ENCODE measurements around the gene ZNF436. TPM values are rescaled to one million over a fixed set of nuclear protein-coding genes. Genes with fewer than 3 reads are reported as not detected.

Gene ZNF436
- 10.7 and 18.5 TPM in 2 replicates for total RNA-seq (2011; cell fraction: chromatin; rRNA removed; ENCODE audit: low replicate concordance)
- 8.7 and 9.7 TPM in 2 replicates for total RNA-seq (2011; cell fraction: nucleolus; rRNA removed)
- total RNA-seq (2011; cell fraction: nucleoplasm; rRNA removed), result 11.4 and 13.0 TPM in 2 replicates
- total RNA-seq (2014; rRNA removed) (6.2 and 7.0 TPM in 2 replicates), total RNA-seq (2014; rRNA removed; fragmentation: Illumina TruSeq; extraction: Trizol) (8.3 and 9.4 TPM in 2 replicates), total RNA-seq (2015; rRNA removed; fragmentation: Illumina TruSeq; extraction: Trizol) (11.3 and 11.9 TPM in 2 replicates), total RNA-seq (2021) (6.9 and 7.4 TPM in 2 replicates), polyA plus RNA-seq (2011; rRNA removed) (8.0 and 9.7 TPM in 2 replicates), polyA plus RNA-seq (2014; fragmentation: Illumina TruSeq; extraction: Trizol) (6.8 and 7.3 TPM in 2 replicates), polyA plus RNA-seq (2014; fragmentation: Nextera tagmentation; extraction: Ambion mirVana) (1 to 10 TPM; 2.1 to 3.3 TPM), polyA plus RNA-seq (2014; rRNA removed) (3.8 and 4.5 TPM in 2 replicates), polyA minus RNA-seq (2011; rRNA and poly(A)+ RNA removed) (18.1 and 28.7 TPM in 2 replicates), Bru-seq, nascent RNA (percentile 77 among the genes with signal in this experiment), BruChase-seq, experiment 1, labeled RNA remaining after a 2-hour chase (percentile 76 among the genes with signal in this experiment), BruChase-seq, experiment 2, labeled RNA remaining after a 6-hour chase (percentile 78 among the genes with signal in this experiment)
- polyA plus RNA-seq (2011; cell fraction: cytosol; rRNA removed), result 2.4 and 6.8 TPM in 2 replicates
- polyA plus RNA-seq (2011; cell fraction: nucleus; rRNA removed), result 9.0 and 14.4 TPM in 2 replicates
- 4.6 and 5.2 TPM in 2 replicates for polyA plus RNA-seq (2012)
- 7.3 and 7.8 TPM in 2 replicates for polyA minus RNA-seq (2011; cell fraction: cytosol; rRNA and poly(A)+ RNA removed)
- polyA minus RNA-seq (2011; cell fraction: nucleus; rRNA and poly(A)+ RNA removed), result 7.9 and 17.7 TPM in 2 replicates
- long read RNA-seq, experiment 1, transcript ZNF436-202 (3 exons, 3,788 nt), result major isoform, 32 of 40 reads
- long read RNA-seq, experiment 1, partial matches to known transcripts, result 2 of 40 reads
- long read RNA-seq, experiment 1, other reads (novel, unspliced or antisense), result 6 of 40 reads
- long read RNA-seq, experiment 2, full-length matches to known transcripts, result 6 of 16 reads
- long read RNA-seq, experiment 2, partial matches to known transcripts, result 0 of 16 reads
- long read RNA-seq, experiment 2, other reads (novel, unspliced or antisense), result 10 of 16 reads
- long read RNA-seq, experiment 3, result 0 reads

DNA sequence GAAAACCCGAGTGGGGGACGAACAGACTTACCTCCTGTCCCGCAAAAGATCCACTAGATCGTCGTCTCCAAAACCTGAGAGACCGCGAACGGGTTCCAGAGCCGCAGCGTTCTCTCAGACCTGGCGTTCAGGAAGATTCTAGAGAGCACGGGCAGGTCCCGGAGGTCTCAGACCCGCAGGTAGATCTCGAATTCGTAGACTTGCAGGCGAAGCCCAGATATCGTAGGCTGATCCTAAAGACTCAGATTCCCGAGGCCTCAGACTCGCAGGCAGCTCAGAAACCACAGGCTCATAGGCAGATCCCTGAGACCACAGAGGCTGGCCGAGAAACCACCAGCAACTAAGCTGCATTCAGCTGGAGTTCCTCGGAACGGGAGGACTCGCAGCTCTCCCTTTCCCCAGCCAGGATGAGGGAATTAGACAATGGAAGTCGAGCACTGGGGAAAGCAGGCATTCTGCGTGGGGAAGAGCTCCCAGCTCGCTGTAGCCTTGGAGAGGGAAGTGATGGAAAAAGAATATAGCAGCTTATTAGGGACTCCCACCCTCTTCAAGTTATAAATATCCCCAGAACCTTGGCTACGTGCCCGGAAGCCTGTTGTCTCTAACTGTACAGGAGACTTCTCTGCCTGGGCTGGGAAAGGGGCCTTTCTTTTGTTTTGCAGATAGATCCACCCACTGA, at the start of gene ZNF436:
TSS of gene ZNF436 (minus strand) at position 502 of the 679 bp plus-strand sequence. CDS start 1,831 bp downstream, outside the sequence.
- H3K4me1 ChIP-seq (replicated peaks in 1 of 2; ENCODE audit: control insufficient read depth in 2 of 2, insufficient read depth in 2 of 2, low read length in 2 of 2), result peaks cover 23 to 36% of the 10 kb centered on the region in 2 experiments
- peak within 1 kb of the TSS; percentile 97 for H3K27ac ChIP-seq (ENCODE audit: extremely low read depth, low read depth, low read length)
- H3K4me3 ChIP-seq, result peak within 1 kb of the TSS; percentile 58
- BruUV-seq (replicated peaks), result TSS peak; percentile 66
- DNase-seq (ENCODE audit: extremely low read depth in 1 of 4, low spot score in 3 of 4), result peak; percentile 34 to 95 (median 54)
- FAIRE-seq, result peak; percentile 74
- H2AFZ ChIP-seq (ENCODE audit: low read depth, low read length), result peak within 1 kb of the TSS; percentile 98
- CTCF ChIA-PET (ENCODE audit: low intra/inter-chr PET ratio), result no interaction called here
- in situ Hi-C loops (cut with MboI), result no loop called here
- H3K9ac ChIP-seq (ENCODE audit: insufficient read depth in 1 of 2, low read depth in 2 of 2, low read length in 2 of 2), result peak within 1 kb of the TSS; percentile 90 to 99
- WGBS (ENCODE audit: insufficient coverage, low coverage, missing lambda C conversion rate), result 2% methylated on average over 29 of the region's 29 CpGs
- H4K20me1 ChIP-seq (replicated peaks; ENCODE audit: control insufficient read depth, insufficient read depth, low read length), result no peaks in the 10 kb centered on the region
- H3K36me3 ChIP-seq (ENCODE audit: control insufficient read depth, insufficient read depth, low read length), result peaks cover 25% of the 10 kb centered on the region
- peaks cover 54% of the 10 kb centered on the region for H3K79me2 ChIP-seq (ENCODE audit: control insufficient read depth, insufficient read depth, low read length)
- peak within 1 kb of the TSS; percentile 98 for H3K4me2 ChIP-seq (ENCODE audit: insufficient read depth, low read length)
- intact Hi-C loops (cut with micrococcal nuclease), result loop anchor here (1.0 kb wide), 1 partner anchor 35 kb away; no protein-coding TSS in a partner anchor
- peaks cover 4% of the 10 kb centered on the region for H3K9me3 ChIP-seq (replicated peaks; ENCODE audit: control insufficient read depth, insufficient read depth, low read depth, low read length)
- ATAC-seq, result peak; percentile 8
- no peaks in the 10 kb centered on the region for H3K9me1 ChIP-seq (ENCODE audit: control insufficient read depth, insufficient read depth, low read length)
- no peaks in the 10 kb centered on the region for H3K27me3 ChIP-seq (ENCODE audit: control insufficient read depth in 2 of 2, insufficient read depth in 2 of 2, low read length in 2 of 2)
- POLR2A ChIA-PET, result interaction anchor here (0.7 to 1.9 kb wide), 12 partner anchors 9 to 201 kb away, joined by 3 to 8 read pairs (median 3); partner anchors contain the start of genes HNRNPR, ID3 and LUZP1
- peak in 1 of 3 experiments; percentile 10 for TF ChIP-seq YY1 (IDR thresholded peaks at IDR 0.05; ENCODE audit: borderline replicate concordance in 1 of 3, control insufficient read depth in 1 of 3, extremely low read depth in 1 of 3, insufficient read depth in 3 of 3, insufficient read length in 1 of 3, insufficient replicate concordance in 2 of 3, low read depth in 1 of 3, low read length in 2 of 3)
- no peak for TF ChIP-seq EP300 (IDR thresholded peaks at IDR 0.05; ENCODE audit: low read length)
- TF ChIP-seq ZNF589 (CRISPR knock-in tag; IDR thresholded peaks at IDR 0.05; ENCODE audit: low read depth), result no peak
- TF ChIP-seq, protein P1, sequence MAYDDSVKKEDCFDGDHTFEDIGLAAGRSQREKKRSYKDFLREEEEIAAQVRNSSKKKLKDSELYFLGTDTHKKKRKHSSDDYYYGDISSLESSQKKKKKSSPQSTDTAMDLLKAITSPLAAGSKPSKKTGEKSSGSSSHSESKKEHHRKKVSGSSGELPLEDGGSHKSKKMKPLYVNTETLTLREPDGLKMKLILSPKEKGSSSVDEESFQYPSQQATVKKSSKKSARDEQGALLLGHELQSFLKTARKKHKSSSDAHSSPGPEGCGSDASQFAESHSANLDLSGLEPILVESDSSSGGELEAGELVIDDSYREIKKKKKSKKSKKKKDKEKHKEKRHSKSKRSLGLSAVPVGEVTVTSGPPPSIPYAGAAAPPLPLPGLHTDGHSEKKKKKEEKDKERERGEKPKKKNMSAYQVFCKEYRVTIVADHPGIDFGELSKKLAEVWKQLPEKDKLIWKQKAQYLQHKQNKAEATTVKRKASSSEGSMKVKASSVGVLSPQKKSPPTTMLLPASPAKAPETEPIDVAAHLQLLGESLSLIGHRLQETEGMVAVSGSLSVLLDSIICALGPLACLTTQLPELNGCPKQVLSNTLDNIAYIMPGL (CRISPR knock-in tag; IDR thresholded peaks at IDR 0.05), result peak; percentile 31; the same call in 1 of the 2 replicates
- TF ChIP-seq TAL1 (IDR thresholded peaks at IDR 0.05), result no peak
- TF ChIP-seq RREB1 (CRISPR knock-in tag; IDR thresholded peaks at IDR 0.05), result 0 out of 2 replicates have a peak, but pooled peaks have one; percentile 56
- no peak for TF ChIP-seq MBD2 (IDR thresholded peaks at IDR 0.05; ENCODE audit: borderline replicate concordance, low read depth)
- TF ChIP-seq ZKSCAN3 (CRISPR knock-in tag; IDR thresholded peaks at IDR 0.05), result no peak
